Chondrocyte (in vitro differentiated cells): ENCODE results near the gene HMGCR. TPM values are rescaled to one million over a fixed set of nuclear protein-coding genes. Genes with fewer than 3 reads are reported as not detected.
A peak's percentile ranks its signal among the peaks of the same experiment; 100 is the strongest.

Source experiments
- DNase-seq: peaks from one replicate; pipeline ENCODE4 v3.0.0; 2021; ENCODE audit warnings: mixed read lengths, low spot score
- H3K27ac Mint-ChIP-seq: one replicate; pipeline ENCODE4 v1.8.0; 2021; ENCODE audit warnings: mild to moderate bottlenecking, moderate library complexity, mixed read lengths; ENCODE audit not compliant: unreplicated experiment
- H3K27me3 Mint-ChIP-seq: 2 replicates; pipeline ENCODE4 v1.8.0; 2021; ENCODE audit warnings: low read depth, mixed read lengths
- H3K36me3 Mint-ChIP-seq: 2 replicates; pipeline ENCODE4 v1.8.0; 2021; ENCODE audit warnings: low read depth, mixed read lengths
- H3K4me1 Mint-ChIP-seq: 2 replicates; pipeline ENCODE4 v1.8.0; 2021; ENCODE audit warnings: low read depth, mild to moderate bottlenecking, mixed read lengths
- H3K4me3 Mint-ChIP-seq: one replicate; pipeline ENCODE4 v1.8.0; 2021; ENCODE audit warnings: mild to moderate bottlenecking, moderate library complexity, mixed read lengths; ENCODE audit not compliant: unreplicated experiment
- H3K9me3 Mint-ChIP-seq: 2 replicates; pipeline ENCODE4 v1.8.0; 2021; ENCODE audit warnings: low read depth, mixed read lengths
- CTCF ChIP-seq: fragments of 200-600 bp; sonication (generic); IDR thresholded peaks from 2 replicates; pipeline ENCODE4 v1.5.0; 2021; ENCODE audit warnings: antibody characterized with exemption, mild to moderate bottlenecking, moderate library complexity
- total RNA-seq: library from RNA; stranded (reverse); gene quantifications from 3 replicates; pipeline ENCODE4 v1.2.1, GENCODE V29; 2021

The HMGCR gene
- total RNA-seq, 1 donor from 2014 or later, result 73.1 TPM

- H3K9me3 Mint-ChIP-seq, result no peaks in the 10 kb centered on the region
- H3K4me3 Mint-ChIP-seq, result no peak overlapping the region
- no peak for TF ChIP-seq CTCF
- no peaks in the 10 kb centered on the region for H3K27me3 Mint-ChIP-seq
- peaks cover 14% of the 10 kb centered on the region for H3K36me3 Mint-ChIP-seq
- peaks cover 51% of the 10 kb centered on the region for H3K4me1 Mint-ChIP-seq
- DNase-seq, result no peak
- H3K27ac Mint-ChIP-seq, result peak overlapping the region; percentile 51
Measured at GRCh38 chr5:75342836-75343235, 5.8 kb downstream of the HMGCR start.

GRCh38 chr5:75348241-75348640 lies 11.2 kb downstream of the HMGCR start:
- DNase-seq, result no peak
- H3K36me3 Mint-ChIP-seq, result peaks cover 45% of the 10 kb centered on the region
- H3K4me3 Mint-ChIP-seq, result no peak overlapping the region
- no peaks in the 10 kb centered on the region for H3K27me3 Mint-ChIP-seq
- peak overlapping the region; percentile 76 for H3K27ac Mint-ChIP-seq
- peaks cover 9% of the 10 kb centered on the region for H3K4me1 Mint-ChIP-seq
- H3K9me3 Mint-ChIP-seq, result no peaks in the 10 kb centered on the region
- no peak for TF ChIP-seq CTCF

GRCh38 chr5:75349663-75350062 lies 12.6 kb downstream of the HMGCR start:
- Mint-ChIP-seq H3K36me3 (peaks cover 48% of the 10 kb centered on the region), H3K4me1 (peaks cover 9% of the 10 kb centered on the region)

GRCh38 chr5:75351139-75351926 lies 14.3 kb downstream of the HMGCR start:
- Mint-ChIP-seq H3K27ac (no peak overlapping the region), H3K27me3 (no peaks in the 10 kb centered on the region), H3K9me3 (no peaks in the 10 kb centered on the region), H3K36me3 (peaks cover 49% of the 10 kb centered on the region), H3K4me1 (peaks cover 9% of the 10 kb centered on the region), H3K4me3 (no peak overlapping the region)
- DNase-seq, result no peak
- TF ChIP-seq CTCF, result no peak

More at GRCh38 chr5:75349663-75350062, 12.6 kb downstream of the HMGCR start:
- Mint-ChIP-seq H3K9me3 (no peaks in the 10 kb centered on the region), H3K27ac (no peak overlapping the region), H3K4me3 (no peak overlapping the region), H3K27me3 (no peaks in the 10 kb centered on the region)
- DNase-seq, result no peak
- no peak for TF ChIP-seq CTCF

- no peak for TF ChIP-seq CTCF
- Mint-ChIP-seq H3K27me3 (no peaks in the 10 kb centered on the region), H3K9me3 (no peaks in the 10 kb centered on the region), H3K4me1 (no peaks in the 10 kb centered on the region), H3K36me3 (peaks cover 47% of the 10 kb centered on the region), H3K27ac (no peak overlapping the region), H3K4me3 (no peak overlapping the region)
- DNase-seq, result no peak
Measured at GRCh38 chr5:75355236-75355635, 18.2 kb downstream of the HMGCR start.
